B cell (primary cell): ENCODE data around the gene GDA. TPM values are rescaled to one million over a fixed set of nuclear protein-coding genes. Genes with fewer than 3 reads are reported as not detected.

Experiments
- ATAC-seq: fragments of 200-7000 bp; cut with Tn5 transposase; one replicate; pipeline ENCODE4 v1.10.0; 2021; ENCODE audit warnings: low read depth, mild to moderate bottlenecking, moderate number of reproducible peaks, moderate library complexity
- CTCF ChIA-PET: fragments of 350-600 bp; sonication (Branson Sonifier 250); formaldehyde crosslinking; loops from one replicate; lab custom pipeline; 2021; ENCODE audit warnings: antibody characterized with exemption, inconsistent platforms; lab: Charles Lee
- POLR2A ChIA-PET: fragments of 350-600 bp; sonication (Branson Sonifier 250); formaldehyde crosslinking; loops from one replicate; lab custom pipeline; 2021; ENCODE audit warnings: antibody characterized with exemption; lab: Charles Lee
- DNase-seq: peaks from one replicate; pipeline ENCODE4 v3.0.0; 2013
- H2AFZ ChIP-seq: 2 replicates; pipeline ENCODE4 v1.6.1; 2012; ENCODE audit warnings: mild to moderate bottlenecking, low read depth, low read length; ENCODE audit not compliant: insufficient read depth, poor library complexity, severe bottlenecking
- H3K27ac ChIP-seq, 2 donors: 1 replicate in 1 of 2; 2 replicates in 1 of 2; pipeline ENCODE4 v1.5.1; 2012 to 2013; ENCODE audit warnings: low read length in 2 of 2, mild to moderate bottlenecking in 2 of 2, moderate library complexity in 1 of 2
- H3K27me3 ChIP-seq, 4 experiments: fragments of 200-600 bp in 1 of 4; sonication (generic) in 1 of 4; replicated peaks in 1 of 4; 1 replicate in 2 of 4; 2 replicates in 2 of 4; pipeline versions ENCODE4 v1.6.1 to v1.7.0; 2013 to 2016; ENCODE audit warnings: low read length in 3 of 4, mild to moderate bottlenecking in 2 of 4, mixed read lengths in 1 of 4, moderate library complexity in 1 of 4; ENCODE audit not compliant: insufficient read depth in 4 of 4, control insufficient read depth in 3 of 4; ENCODE audit errors: control extremely low read depth in 1 of 4
- H3K36me3 ChIP-seq, 2 experiments: replicated peaks in 1 of 2; 1 replicate in 1 of 2; 2 replicates in 1 of 2; pipeline versions ENCODE4 v1.6.1 to v1.7.1; 2013; ENCODE audit warnings: low read length in 1 of 2; ENCODE audit not compliant: insufficient read depth in 2 of 2, control insufficient read depth in 1 of 2; ENCODE audit errors: control extremely low read depth in 1 of 2, extremely low read depth in 1 of 2
- H3K4me1 ChIP-seq, 2 donors: fragments of 200-600 bp in 1 of 2; sonication (generic) in 1 of 2; 1 replicate in 1 of 2; 2 replicates in 1 of 2; pipeline versions ENCODE4 v1.5.1 to v1.6.1; 2013 to 2017; ENCODE audit warnings: low read length in 2 of 2; ENCODE audit not compliant: control insufficient read depth in 2 of 2, insufficient read depth in 2 of 2
- H3K4me2 ChIP-seq: replicated peaks from 2 replicates; pipeline ENCODE3; 2012; ENCODE audit warnings: mild to moderate bottlenecking, low read depth, low read length; ENCODE audit not compliant: poor library complexity, severe bottlenecking
- H3K4me3 ChIP-seq, 5 experiments: fragments of 200-600 bp in 1 of 5; sonication (generic) in 1 of 5; 1 replicate in 3 of 5; 2 replicates in 2 of 5; pipeline versions ENCODE4 v1.5.1 to v1.7.0; 2011 to 2016; ENCODE audit warnings: low read length in 4 of 5, mild to moderate bottlenecking in 4 of 5, low read depth in 2 of 5, control low read depth in 1 of 5, moderate library complexity in 1 of 5; ENCODE audit not compliant: insufficient read depth in 1 of 5; ENCODE audit errors: control extremely low read depth in 1 of 5, extremely low read depth in 1 of 5
- H3K79me2 ChIP-seq: fragments of 200-600 bp; sonication (generic); one replicate; pipeline ENCODE4 v1.6.0; 2016; ENCODE audit warnings: low read length; ENCODE audit not compliant: control insufficient read depth, insufficient read depth
- H3K9ac ChIP-seq: fragments of 200-600 bp; sonication (generic); 2 replicates; pipeline ENCODE4 v1.6.1; 2017; ENCODE audit warnings: mild to moderate bottlenecking, low read length, moderate library complexity
- H3K9me3 ChIP-seq, 3 donors: one replicate each; pipeline versions ENCODE4 v1.6.1 to v1.7.1; 2013; ENCODE audit warnings: low read length in 2 of 3; ENCODE audit not compliant: control insufficient read depth in 2 of 3, insufficient read depth in 1 of 3; ENCODE audit errors: control extremely low read depth in 1 of 3
- H4K20me1 ChIP-seq: 2 replicates; pipeline ENCODE4 v1.6.0; 2012; ENCODE audit warnings: mild to moderate bottlenecking, low read length; ENCODE audit not compliant: insufficient read depth, control insufficient read depth, poor library complexity, severe bottlenecking
- H3K27ac Mint-ChIP-seq: one replicate; pipeline ENCODE4 v1.8.0; 2021; ENCODE audit warnings: mixed read lengths
- H3K27me3 Mint-ChIP-seq: one replicate; pipeline ENCODE4 v1.8.0; 2021; ENCODE audit warnings: mixed read lengths
- H3K4me1 Mint-ChIP-seq: one replicate; pipeline ENCODE4 v1.8.0; 2021; ENCODE audit warnings: mixed read lengths
- H3K4me3 Mint-ChIP-seq: one replicate; pipeline ENCODE4 v1.8.0; 2021; ENCODE audit warnings: mixed read lengths
- H3K9me3 Mint-ChIP-seq: one replicate; pipeline ENCODE4 v1.8.0; 2022; ENCODE audit warnings: mixed read lengths; ENCODE audit not compliant: insufficient read depth
- EZH2 ChIP-seq: IDR thresholded peaks from 2 replicates; pipeline ENCODE4 v1.6.1; 2012; ENCODE audit warnings: borderline replicate concordance, low read depth, mild to moderate bottlenecking, moderate library complexity, low read length; ENCODE audit not compliant: insufficient read depth, poor library complexity, severe bottlenecking
- WGBS: methylation state at CpG from one replicate; pipeline ENCODE4 v1.1.5; 2013; ENCODE audit warnings: missing lambda C conversion rate; ENCODE audit not compliant: insufficient coverage; 5-methylcytosine and 5-hydroxymethylcytosine counted together
- intact Hi-C: fragments of 100-400 bp; cut with micrococcal nuclease; formaldehyde crosslinking; loops from one replicate; pipeline ENCODE4 v1.10.0; 2022
- polyA plus RNA-seq: library from polyadenylated mRNA; depleted of rRNA; stranded (reverse); fragments of >200 nt; gene quantifications from 2 replicates; pipeline ENCODE4 v1.2.3, GENCODE V29; 2012
- total RNA-seq, 2 donors: library from RNA; stranded (reverse); fragments of 120-200 nt in 1 of 2; gene quantifications; 1 replicate in 1 of 2; 2 replicates in 1 of 2; pipeline versions ENCODE4 v1.2.3 to v1.2.4, GENCODE V29; 2013 to 2022
- TF ChIP-seq, protein P1 (sequence below): fragments of 200-600 bp; IDR thresholded peaks from one replicate; pipeline ENCODE4 v1.8.0; 2022; ENCODE audit warnings: antibody characterized with exemption, mild to moderate bottlenecking

The GDA gene
- total and polyA plus RNA-seq, 2 donors (not counting 1 experiment from before 2014, with no cell fraction given) = not detected

DNA sequence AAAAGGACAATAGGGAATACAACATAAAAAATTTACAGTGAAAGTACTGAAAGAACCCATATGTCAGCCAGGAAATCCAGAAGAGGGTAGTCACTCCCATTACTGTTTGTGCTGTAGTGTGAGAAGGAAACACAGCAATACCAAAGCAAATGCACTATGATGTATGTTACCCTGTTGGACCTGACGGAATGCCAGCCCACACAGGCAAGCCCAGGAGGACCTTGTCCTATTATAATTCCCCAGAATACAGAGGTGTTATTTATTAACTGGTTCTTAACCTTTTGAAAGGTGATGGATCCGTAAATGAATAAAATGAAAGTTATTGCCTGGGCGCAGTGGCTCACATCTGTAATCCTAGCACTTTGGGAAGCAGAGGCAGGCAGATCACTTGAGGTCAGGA lies 79.0 kb downstream of the GDA start:
- H3K27ac Mint-ChIP-seq = no peak overlapping the region
- no peak for ATAC-seq
- no peaks in the 10 kb centered on the region for H3K9me3 Mint-ChIP-seq
- H3K4me1 Mint-ChIP-seq = no peaks in the 10 kb centered on the region
- Histone ChIP-seq H2AFZ (no peak overlapping the region), H3K4me2 (no peak overlapping the region), H4K20me1 (no peaks in the 10 kb centered on the region), H3K27me3 (peaks cover 0 to 2% (median 0%) of the 10 kb centered on the region in 4 experiments), H3K9ac (no peak overlapping the region), H3K4me3 (no peak overlapping the region), H3K4me1 (no peaks in the 10 kb centered on the region), H3K9me3 (no peaks in the 10 kb centered on the region), H3K27ac (no peak overlapping the region), H3K36me3 (no peaks in the 10 kb centered on the region), H3K79me2 (no peaks in the 10 kb centered on the region)
- 100% methylated on average over 1 of the region's 3 CpGs for WGBS
- H3K27me3 Mint-ChIP-seq = peaks cover 14% of the 10 kb centered on the region
- no peak for DNase-seq
- H3K4me3 Mint-ChIP-seq = no peak overlapping the region
- POLR2A ChIA-PET = no interaction called here
- intact Hi-C loops = no loop called here
- CTCF ChIA-PET = no interaction called here
- TF ChIP-seq, protein P1, sequence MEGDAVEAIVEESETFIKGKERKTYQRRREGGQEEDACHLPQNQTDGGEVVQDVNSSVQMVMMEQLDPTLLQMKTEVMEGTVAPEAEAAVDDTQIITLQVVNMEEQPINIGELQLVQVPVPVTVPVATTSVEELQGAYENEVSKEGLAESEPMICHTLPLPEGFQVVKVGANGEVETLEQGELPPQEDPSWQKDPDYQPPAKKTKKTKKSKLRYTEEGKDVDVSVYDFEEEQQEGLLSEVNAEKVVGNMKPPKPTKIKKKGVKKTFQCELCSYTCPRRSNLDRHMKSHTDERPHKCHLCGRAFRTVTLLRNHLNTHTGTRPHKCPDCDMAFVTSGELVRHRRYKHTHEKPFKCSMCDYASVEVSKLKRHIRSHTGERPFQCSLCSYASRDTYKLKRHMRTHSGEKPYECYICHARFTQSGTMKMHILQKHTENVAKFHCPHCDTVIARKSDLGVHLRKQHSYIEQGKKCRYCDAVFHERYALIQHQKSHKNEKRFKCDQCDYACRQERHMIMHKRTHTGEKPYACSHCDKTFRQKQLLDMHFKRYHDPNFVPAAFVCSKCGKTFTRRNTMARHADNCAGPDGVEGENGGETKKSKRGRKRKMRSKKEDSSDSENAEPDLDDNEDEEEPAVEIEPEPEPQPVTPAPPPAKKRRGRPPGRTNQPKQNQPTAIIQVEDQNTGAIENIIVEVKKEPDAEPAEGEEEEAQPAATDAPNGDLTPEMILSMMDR = no peak
- TF ChIP-seq EZH2 = no peak

DNA sequence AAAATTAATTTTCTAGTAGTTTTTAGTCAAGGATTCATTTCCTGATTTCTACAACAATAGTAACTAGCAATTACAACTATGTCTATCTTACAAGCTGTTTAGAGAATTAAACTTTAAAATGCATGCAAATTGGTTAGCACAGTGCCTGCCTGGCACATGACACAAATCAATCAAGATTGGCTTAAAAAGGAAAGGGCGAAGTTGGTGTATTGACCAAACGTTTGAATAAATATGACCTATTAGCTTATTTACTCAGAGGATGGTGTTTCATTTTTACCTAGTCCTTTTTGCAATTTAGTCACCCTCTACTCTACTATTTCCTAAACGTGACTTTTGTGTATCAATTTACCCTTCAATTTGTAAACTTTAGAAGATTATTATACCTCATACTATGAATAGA lies 83.5 kb downstream of the GDA start:
- no peak overlapping the region for H2AFZ ChIP-seq
- TF ChIP-seq, protein P1 = no peak
- TF ChIP-seq EZH2 = no peak
- H3K4me1 ChIP-seq = no peaks in the 10 kb centered on the region
- no peaks in the 10 kb centered on the region for H3K4me1 Mint-ChIP-seq
- H3K9me3 Mint-ChIP-seq = no peaks in the 10 kb centered on the region
- no peak overlapping the region for H3K9ac ChIP-seq
- no peaks in the 10 kb centered on the region for H3K36me3 ChIP-seq
- no peaks in the 10 kb centered on the region for H3K79me2 ChIP-seq
- intact Hi-C loops = no loop called here
- H3K27ac Mint-ChIP-seq = no peak overlapping the region
- no peak for ATAC-seq
- H3K27me3 ChIP-seq = no peaks in the 10 kb centered on the region
- WGBS = no CpG with 5 or more reads among the region's 3 CpGs
- POLR2A ChIA-PET = no interaction called here
- DNase-seq = no peak
- no peaks in the 10 kb centered on the region for H3K9me3 ChIP-seq
- H3K4me3 ChIP-seq = no peak overlapping the region
- H3K4me2 ChIP-seq = no peak overlapping the region
- H3K27ac ChIP-seq = no peak overlapping the region
- H4K20me1 ChIP-seq = no peaks in the 10 kb centered on the region
- peaks cover 8% of the 10 kb centered on the region for H3K27me3 Mint-ChIP-seq
- CTCF ChIA-PET = no interaction called here
- H3K4me3 Mint-ChIP-seq = no peak overlapping the region
